CD14-positive monocyte (primary cell): Measurements from ENCODE around the gene ASF1B. TPM values are rescaled to one million over a fixed set of nuclear protein-coding genes. Genes with fewer than 3 reads are reported as not detected.

Experiments used
- DNase-seq, 3 donors: peaks; one replicate each; pipeline ENCODE4 v3.0.0-alpha.2; 2011 to 2022
- H2AFZ ChIP-seq: 2 replicates; pipeline ENCODE4 v1.6.0; 2012; ENCODE audit warnings: mild to moderate bottlenecking, low read depth, low read length, inconsistent platforms; ENCODE audit not compliant: insufficient read depth, poor library complexity, severe bottlenecking
- H3K27ac ChIP-seq, 2 donors: 1 replicate in 1 of 2; 2 replicates in 1 of 2; pipeline ENCODE4 v1.5.1; 2012 to 2013; ENCODE audit warnings: low read length in 2 of 2, control low read depth in 1 of 2, inconsistent platforms in 1 of 2, low read depth in 1 of 2, mild to moderate bottlenecking in 1 of 2
- H3K27me3 ChIP-seq, 2 donors: one replicate each; pipeline versions ENCODE4 v1.6.0 to v1.6.1; 2011 to 2013; ENCODE audit warnings: low read length in 2 of 2; ENCODE audit not compliant: control insufficient read depth in 2 of 2, insufficient read depth in 2 of 2
- H3K36me3 ChIP-seq, 2 donors: replicated peaks in 1 of 2; 1 replicate in 1 of 2; 2 replicates in 1 of 2; pipeline versions ENCODE4 v1.5.1 to v1.6.1; 2012 to 2013; ENCODE audit warnings: low read length in 2 of 2, control low read depth in 1 of 2, inconsistent platforms in 1 of 2, mild to moderate bottlenecking in 1 of 2; ENCODE audit not compliant: insufficient read depth in 2 of 2, control insufficient read depth in 1 of 2
- H3K4me1 ChIP-seq, 2 donors: 1 replicate in 1 of 2; 2 replicates in 1 of 2; pipeline versions ENCODE4 v1.5.1 to v1.6.1; 2012 to 2013; ENCODE audit warnings: low read length in 2 of 2, control low read depth in 1 of 2, inconsistent platforms in 1 of 2, mild to moderate bottlenecking in 1 of 2, moderate library complexity in 1 of 2; ENCODE audit not compliant: insufficient read depth in 2 of 2, control insufficient read depth in 1 of 2
- H3K4me2 ChIP-seq: replicated peaks from 2 replicates; pipeline ENCODE3; 2012; ENCODE audit warnings: low read length, moderate library complexity, mild to moderate bottlenecking; ENCODE audit not compliant: poor library complexity, severe bottlenecking; ENCODE audit errors: extremely low read depth
- H3K4me3 ChIP-seq, 3 experiments: fragments of 200-600 bp in 1 of 3; sonication (generic) in 1 of 3; replicated peaks in 1 of 3; 1 replicate in 2 of 3; 2 replicates in 1 of 3; pipeline ENCODE4 v1.5.1; 2011 to 2013; ENCODE audit warnings: low read length in 3 of 3, mild to moderate bottlenecking in 3 of 3, control low read depth in 2 of 3, low read depth in 2 of 3, inconsistent platforms in 1 of 3, moderate library complexity in 1 of 3
- H3K79me2 ChIP-seq: 2 replicates; pipeline ENCODE4 v1.6.0; 2012; ENCODE audit warnings: mild to moderate bottlenecking, control low read depth, inconsistent platforms, low read length, moderate library complexity; ENCODE audit not compliant: insufficient read depth
- H3K9ac ChIP-seq: 2 replicates; pipeline ENCODE4 v1.6.0; 2017; ENCODE audit warnings: low read length, mild to moderate bottlenecking; ENCODE audit not compliant: insufficient read depth, poor library complexity, severe bottlenecking
- H3K9me3 ChIP-seq, 2 donors: replicated peaks in 1 of 2; 1 replicate in 1 of 2; 2 replicates in 1 of 2; pipeline versions ENCODE4 v1.5.1 to v1.6.1; 2012 to 2013; ENCODE audit warnings: low read length in 2 of 2, control low read depth in 1 of 2; ENCODE audit not compliant: control insufficient read depth in 1 of 2, insufficient read depth in 1 of 2
- H4K20me1 ChIP-seq: 2 replicates; pipeline ENCODE4 v1.6.0; 2012; ENCODE audit warnings: mild to moderate bottlenecking, low read length, control low read depth, moderate library complexity; ENCODE audit not compliant: insufficient read depth
- H3K27ac Mint-ChIP-seq, 7 donors: one replicate each; pipeline ENCODE4 v1.8.0; 2020; ENCODE audit warnings: mild to moderate bottlenecking in 7 of 7, mixed read lengths in 7 of 7, moderate library complexity in 6 of 7, inconsistent platforms in 2 of 7
- H3K27me3 Mint-ChIP-seq, 3 donors: one replicate each; pipeline ENCODE4 v1.8.0; 2021 to 2022; ENCODE audit warnings: low read depth in 3 of 3, mild to moderate bottlenecking in 3 of 3, mixed read lengths in 3 of 3, moderate library complexity in 3 of 3, inconsistent platforms in 1 of 3
- H3K36me3 Mint-ChIP-seq, 2 donors: one replicate each; pipeline ENCODE4 v1.8.0; 2020; ENCODE audit warnings: mixed read lengths in 2 of 2, inconsistent platforms in 1 of 2, mild to moderate bottlenecking in 1 of 2
- H3K4me1 Mint-ChIP-seq: one replicate; pipeline ENCODE4 v1.8.0; 2020; ENCODE audit warnings: mild to moderate bottlenecking, mixed read lengths
- H3K4me3 Mint-ChIP-seq, 2 donors: one replicate each; pipeline ENCODE4 v1.8.0; 2020; ENCODE audit warnings: mild to moderate bottlenecking in 2 of 2, mixed read lengths in 2 of 2, moderate library complexity in 1 of 2
- H3K9me3 Mint-ChIP-seq, 7 donors: one replicate each; pipeline ENCODE4 v1.8.0; 2020 to 2022; ENCODE audit warnings: mixed read lengths in 7 of 7, mild to moderate bottlenecking in 6 of 7, moderate library complexity in 6 of 7, inconsistent platforms in 2 of 7
- CTCF ChIP-seq: fragments of 200-600 bp; IDR thresholded peaks from one replicate; pipeline ENCODE4 v1.8.0; 2022; ENCODE audit warnings: antibody characterized with exemption, mild to moderate bottlenecking
- WGBS: methylation state at CpG from one replicate; pipeline ENCODE4 v1.1.5; 2013; ENCODE audit warnings: missing lambda C conversion rate; ENCODE audit not compliant: insufficient coverage; 5-methylcytosine and 5-hydroxymethylcytosine counted together
- intact Hi-C, 2 donors: fragments of 100-400 bp; cut with micrococcal nuclease; formaldehyde crosslinking; loops; one replicate each; pipeline versions ENCODE4 v1.15.0 to v1.15.1; 2023
- polyA plus RNA-seq, 3 donors: library from polyadenylated mRNA; depleted of rRNA in 1 of 3; unstranded in 2 of 3; stranded (reverse) in 1 of 3; fragments of 300-500 nt in 2 of 3; fragments of >200 nt in 1 of 3; fragmentation: Illumina TruSeq in 2 of 3; gene quantifications; 1 replicate in 2 of 3; 2 replicates in 1 of 3; pipeline ENCODE4 v1.2.3, GENCODE V29; 2012 to 2021

The ASF1B gene
- polyA plus RNA-seq, 3 donors: 6.3 to 13.4 (median 9.2) TPM

DNA sequence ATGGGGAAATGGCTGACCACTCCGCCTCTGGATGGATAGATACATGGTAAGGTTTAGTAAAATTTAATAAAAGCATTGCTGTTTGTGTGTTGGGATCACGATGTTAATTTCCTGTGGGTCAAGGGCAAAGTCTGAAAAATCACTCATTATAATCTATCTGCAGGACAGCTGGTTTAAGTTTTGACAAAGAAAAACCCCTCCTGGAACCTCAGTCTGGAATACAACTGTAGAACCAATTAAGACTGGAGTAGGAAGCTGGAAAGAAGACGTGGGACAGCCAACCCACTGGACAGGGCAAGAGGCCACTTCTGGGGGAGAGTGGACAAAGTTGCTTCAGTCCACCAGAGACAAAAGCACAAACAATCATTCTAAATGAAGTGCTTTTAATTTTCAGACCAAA, 17.2 kb downstream of the ASF1B start:
- Histone ChIP-seq H3K27me3 (no peaks in the 10 kb centered on the region), H3K4me2 (peak overlapping the region; percentile 99), H3K9ac (peak overlapping the region; percentile 95), H3K9me3 (no peaks in the 10 kb centered on the region), H3K4me1 (peaks cover 48 to 55% of the 10 kb centered on the region in 2 donors), H2AFZ (peak overlapping the region; percentile 54), H3K4me3 (peak overlapping the region; percentile 42 to 75 (median 65)), H3K27ac (peak overlapping the region; percentile 98 to 99), H4K20me1 (peaks cover 28% of the 10 kb centered on the region), H3K36me3 (no peaks in the 10 kb centered on the region), H3K79me2 (peaks cover 64% of the 10 kb centered on the region)
- Mint-ChIP-seq H3K9me3 (no peaks in the 10 kb centered on the region), H3K36me3 (peaks cover 7 to 21% of the 10 kb centered on the region in 2 donors), H3K4me1 (peaks cover 51% of the 10 kb centered on the region), H3K27me3 (peaks cover 0 to 1% (median 0%) of the 10 kb centered on the region in 3 donors), H3K27ac (peak overlapping the region; percentile 100), H3K4me3 (peak overlapping the region; percentile 90 to 96)
- no peak for DNase-seq
- TF ChIP-seq CTCF: no peak
- WGBS: 0% methylated on average over 1 of the region's 3 CpGs
- intact Hi-C loops: loop anchor here (5.0 kb wide), 2 partner anchors 37 to 117 kb away; no protein-coding TSS in a partner anchor

- Mint-ChIP-seq H3K27ac (peak overlapping the region; percentile 100), H3K9me3 (no peaks in the 10 kb centered on the region), H3K4me3 (peak overlapping the region; percentile 90 to 96), H3K4me1 (peaks cover 58% of the 10 kb centered on the region), H3K27me3 (peaks cover 0 to 1% (median 0%) of the 10 kb centered on the region in 3 donors), H3K36me3 (peaks cover 7 to 27% of the 10 kb centered on the region in 2 donors)
- TF ChIP-seq CTCF: no peak
- Histone ChIP-seq H3K9me3 (no peaks in the 10 kb centered on the region), H2AFZ (peak overlapping the region; percentile 54), H3K79me2 (peaks cover 65% of the 10 kb centered on the region), H3K27ac (peak overlapping the region; percentile 98 to 99), H3K9ac (peak overlapping the region; percentile 95), H3K4me3 (peak overlapping the region; percentile 50 to 75 (median 65)), H3K4me1 (peaks cover 56 to 62% of the 10 kb centered on the region in 2 donors), H3K36me3 (no peaks in the 10 kb centered on the region), H3K4me2 (peak overlapping the region; percentile 99), H4K20me1 (peaks cover 35% of the 10 kb centered on the region), H3K27me3 (no peaks in the 10 kb centered on the region)
- DNase-seq: peak; percentile 96 to 99 (median 96)
- WGBS: under 1% methylated on average over 52 of the region's 61 CpGs
- intact Hi-C loops: loop anchor here (5.0 kb wide), 2 partner anchors 36 to 116 kb away; no protein-coding TSS in a partner anchor
These were observed 18.0 kb downstream of the ASF1B start for GRCh38 chr19:14118165-14119051.
